CD4-positive, alpha-beta memory T cell (primary cell): ENCODE results near the gene ZNF582. TPM values are rescaled to one million over a fixed set of nuclear protein-coding genes. Genes with fewer than 3 reads are reported as not detected.

Experiments
- CTCF ChIA-PET: fragments of 350-600 bp; sonication (Branson Sonifier 250); formaldehyde crosslinking; loops from one replicate; lab custom pipeline; 2021; ENCODE audit warnings: inconsistent platforms; ENCODE audit not compliant: partially characterized antibody; lab: Charles Lee
- POLR2A ChIA-PET: fragments of 350-600 bp; sonication (Branson Sonifier 250); formaldehyde crosslinking; loops from one replicate; lab custom pipeline; 2021; ENCODE audit not compliant: partially characterized antibody; lab: Charles Lee
- DNase-seq, 5 donors: peaks; one replicate each; pipeline versions ENCODE4 v3.0.0 to v3.0.0-alpha.2; 2020 to 2022; ENCODE audit warnings: mixed read lengths in 1 of 5
- H3K27ac ChIP-seq: one replicate; pipeline ENCODE4 v1.7.0; 2013; ENCODE audit warnings: low read depth, low read length
- H3K27me3 ChIP-seq: 2 replicates; pipeline ENCODE4 v1.7.0; 2013; ENCODE audit warnings: mild to moderate bottlenecking, low read length, moderate library complexity; ENCODE audit not compliant: insufficient read depth
- H3K36me3 ChIP-seq: 2 replicates; pipeline ENCODE4 v1.7.0; 2013; ENCODE audit warnings: mild to moderate bottlenecking, low read length, moderate library complexity; ENCODE audit not compliant: insufficient read depth
- H3K4me1 ChIP-seq: 2 replicates; pipeline ENCODE4 v1.7.0; 2013; ENCODE audit warnings: mild to moderate bottlenecking, low read length, moderate library complexity; ENCODE audit not compliant: insufficient read depth
- H3K4me3 ChIP-seq, 2 donors: one replicate each; pipeline ENCODE4 v1.7.0; 2013; ENCODE audit warnings: low read length in 2 of 2, mild to moderate bottlenecking in 1 of 2
- H3K9me3 ChIP-seq, 2 donors: one replicate each; pipeline ENCODE4 v1.7.0; 2013; ENCODE audit warnings: low read length in 2 of 2, control low read depth in 1 of 2; ENCODE audit not compliant: control insufficient read depth in 1 of 2
- H3K27ac Mint-ChIP-seq, 7 donors: one replicate each; pipeline ENCODE4 v1.8.0; 2020 to 2021; ENCODE audit warnings: mixed read lengths in 7 of 7, mild to moderate bottlenecking in 6 of 7, inconsistent platforms in 3 of 7, moderate library complexity in 3 of 7
- H3K27me3 Mint-ChIP-seq, 2 donors: one replicate each; pipeline ENCODE4 v1.8.0; 2020 to 2021; ENCODE audit warnings: mixed read lengths in 2 of 2
- H3K36me3 Mint-ChIP-seq, 2 donors: one replicate each; pipeline ENCODE4 v1.8.0; 2020 to 2021; ENCODE audit warnings: mixed read lengths in 2 of 2, inconsistent platforms in 1 of 2, mild to moderate bottlenecking in 1 of 2
- H3K4me1 Mint-ChIP-seq, 4 donors: one replicate each; pipeline ENCODE4 v1.8.0; 2020 to 2021; ENCODE audit warnings: mixed read lengths in 4 of 4, mild to moderate bottlenecking in 1 of 4
- H3K4me3 Mint-ChIP-seq, 8 donors: one replicate each; pipeline ENCODE4 v1.8.0; 2020 to 2021; ENCODE audit warnings: mixed read lengths in 8 of 8, mild to moderate bottlenecking in 7 of 8, moderate library complexity in 6 of 8, inconsistent platforms in 3 of 8
- H3K9me3 Mint-ChIP-seq, 8 donors: one replicate each; pipeline ENCODE4 v1.8.0; 2020 to 2021; ENCODE audit warnings: mixed read lengths in 8 of 8, mild to moderate bottlenecking in 5 of 8, inconsistent platforms in 3 of 8, moderate library complexity in 1 of 8
- intact Hi-C: fragments of 100-400 bp; cut with micrococcal nuclease; formaldehyde crosslinking; loops from one replicate; pipeline ENCODE4 v1.15.1; 2023
- polyA plus RNA-seq, 2 donors: library from polyadenylated mRNA; unstranded; fragments of 300-500 nt; fragmentation: Illumina TruSeq; gene quantifications; one replicate each; pipeline ENCODE4 v1.2.3, GENCODE V29; 2021
- total RNA-seq, 2 experiments: library from RNA; stranded (reverse); gene quantifications; one replicate each; pipeline ENCODE4 v1.2.3, GENCODE V29; 2021

Gene ZNF582
- total and polyA plus RNA-seq, 4 experiments from 2014 or later, result 3.0 to 7.8 (median 6.9) TPM

DNA sequence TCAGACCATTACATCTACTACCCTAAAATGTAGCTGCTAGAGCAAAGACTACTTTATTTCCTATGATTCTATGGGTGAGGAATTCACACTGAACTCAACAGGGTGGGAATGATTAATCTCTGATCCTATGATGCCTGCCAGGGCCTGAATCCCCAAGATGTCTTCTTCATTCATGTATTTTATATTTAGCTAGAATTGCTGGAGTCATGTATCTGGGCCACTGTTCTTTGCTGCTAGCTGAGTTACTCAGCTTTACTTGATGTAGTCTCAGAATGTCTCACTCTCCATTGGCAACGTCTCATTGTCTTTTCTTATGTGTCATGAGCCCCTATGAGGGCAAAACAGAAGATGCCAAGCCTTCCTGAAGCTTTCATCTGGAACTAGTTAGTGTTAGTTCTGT lies 21.1 kb downstream of the ZNF582 start:
- Mint-ChIP-seq H3K27ac (no peak overlapping the region), H3K4me3 (no peak overlapping the region), H3K36me3 (peaks cover 64 to 78% of the 10 kb centered on the region in 2 donors), H3K9me3 (peaks cover 6 to 87% (median 65%) of the 10 kb centered on the region in 8 donors), H3K4me1 (peaks cover 0 to 23% (median 11%) of the 10 kb centered on the region in 4 donors), H3K27me3 (peaks cover 9 to 16% of the 10 kb centered on the region in 2 donors)
- ChIA-PET CTCF (interaction anchor here (1.5 kb wide), 1 partner anchor 24 kb away, joined by 4 read pairs; no protein-coding TSS in a partner anchor), POLR2A (interaction anchor here (0.7 kb wide), 1 partner anchor 21 kb away, joined by 3 read pairs; the partner anchor contains the start of gene ZNF582)
- Histone ChIP-seq H3K4me1 (peaks cover 9% of the 10 kb centered on the region), H3K27ac (no peak overlapping the region), H3K9me3 (peaks cover 0 to 24% of the 10 kb centered on the region in 2 donors), H3K27me3 (no peaks in the 10 kb centered on the region), H3K4me3 (no peak overlapping the region), H3K36me3 (peaks cover 9% of the 10 kb centered on the region)
- intact Hi-C loops, result no loop called here
- DNase-seq, result no peak

DNA sequence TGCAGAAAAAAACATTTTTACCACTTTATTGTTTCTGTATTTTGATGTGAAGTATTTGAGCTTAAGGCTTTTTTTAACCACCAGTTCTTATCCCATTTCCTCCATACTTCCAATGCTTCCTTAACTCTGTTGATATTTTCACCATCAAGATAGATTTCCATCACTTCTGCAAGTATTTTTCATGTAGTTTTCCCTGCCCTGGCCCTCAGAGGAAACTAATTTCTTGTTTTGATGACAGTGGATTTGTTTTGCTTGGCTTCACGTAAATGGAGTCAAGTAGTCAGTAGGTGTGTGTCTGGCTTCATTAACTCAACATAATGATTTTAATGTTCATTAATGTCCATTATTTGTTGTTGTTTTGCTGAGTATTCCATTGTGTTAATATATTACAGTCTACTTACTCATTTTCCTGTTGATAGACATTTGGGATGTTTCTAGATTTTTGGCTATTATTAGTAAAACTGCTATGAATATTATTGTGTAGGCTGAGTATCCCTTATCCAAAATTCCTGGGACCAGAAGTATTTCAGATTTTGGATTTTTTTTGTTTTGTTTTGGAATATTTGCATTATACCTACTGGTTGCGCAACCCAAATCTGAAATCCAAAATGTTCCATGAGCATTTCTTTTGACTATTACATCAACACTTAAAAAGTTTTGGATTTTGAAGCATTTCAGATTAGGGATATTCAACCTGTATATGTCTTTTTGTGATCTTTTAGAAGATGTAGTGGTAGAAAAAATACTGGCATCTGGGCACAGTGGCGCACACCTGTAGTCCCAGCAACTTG lies 23.3 kb downstream of the ZNF582 start:
- H3K36me3 Mint-ChIP-seq, result peaks cover 55 to 57% of the 10 kb centered on the region in 2 donors
- Histone ChIP-seq H3K4me1 (peaks cover 9% of the 10 kb centered on the region), H3K36me3 (peaks cover 9% of the 10 kb centered on the region), H3K27ac (no peak overlapping the region), H3K4me3 (no peak overlapping the region), H3K27me3 (no peaks in the 10 kb centered on the region), H3K9me3 (peaks cover 0 to 5% of the 10 kb centered on the region in 2 donors)
- ChIA-PET CTCF (no interaction called here), POLR2A (no interaction called here)
- H3K4me3 Mint-ChIP-seq, result peak overlapping the region in 3 of 8 donors; percentile 30 to 32 (median 31)
- intact Hi-C loops, result no loop called here
- peaks cover 9 to 19% of the 10 kb centered on the region in 2 donors for H3K27me3 Mint-ChIP-seq
- H3K4me1 Mint-ChIP-seq, result peaks cover 0 to 23% (median 11%) of the 10 kb centered on the region in 4 donors
- no peak overlapping the region for H3K27ac Mint-ChIP-seq
- peaks cover 7 to 82% (median 55%) of the 10 kb centered on the region in 8 donors for H3K9me3 Mint-ChIP-seq
- no peak for DNase-seq

DNA sequence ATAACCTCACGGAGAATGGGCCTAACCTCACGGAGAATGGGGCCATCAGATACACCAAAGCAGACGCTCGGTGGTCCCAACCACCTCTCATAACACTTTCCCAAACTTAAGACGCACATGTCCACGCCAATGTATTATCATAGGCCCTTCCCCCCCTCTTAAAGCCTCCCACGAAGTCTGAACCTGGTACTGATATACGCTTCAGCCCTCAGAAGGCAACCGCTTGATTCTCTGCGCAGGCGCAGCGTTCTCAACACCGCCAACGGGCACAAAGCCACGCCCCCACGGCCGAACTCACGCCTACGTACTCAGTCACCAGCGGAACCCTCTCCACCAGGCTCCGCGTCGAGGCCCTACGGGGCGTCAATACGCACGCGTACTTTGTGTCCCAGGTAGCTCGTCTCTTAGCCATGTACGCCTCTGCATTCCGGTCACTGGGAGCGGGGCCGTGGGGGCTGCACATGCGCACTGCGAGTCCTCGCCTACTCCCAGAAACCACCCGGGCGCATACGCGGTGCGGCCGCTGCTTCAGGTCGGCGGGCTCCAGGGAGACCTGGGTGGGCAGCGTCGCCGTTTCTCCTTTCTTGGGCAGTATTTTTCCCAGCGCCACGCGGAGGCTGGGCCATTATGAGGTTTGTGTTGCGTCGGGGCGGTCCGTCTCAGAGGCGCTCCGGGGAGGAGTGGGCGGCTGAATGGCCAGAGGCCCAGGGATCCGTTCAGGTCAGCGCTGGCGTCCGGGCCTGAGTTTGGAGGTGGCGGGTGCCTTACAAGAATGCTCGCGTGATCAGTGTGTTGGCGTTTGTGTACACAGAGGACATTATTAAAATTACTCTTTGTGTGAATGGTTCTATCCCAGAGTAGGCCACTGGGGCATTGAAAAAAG lies 25.3 kb downstream of the ZNF582 start:
- ChIA-PET POLR2A (interaction anchor here (1.3 kb wide), 1 partner anchor 25 kb away, joined by 4 read pairs; the partner anchor contains the start of gene ZNF582), CTCF (interaction anchor here (1.2 to 1.5 kb wide), 2 partner anchors 25 to 54 kb away, joined by 4 to 6 read pairs; partner anchors contain the start of genes ZNF582 and ZSCAN5A)
- DNase-seq, result peak; percentile 57 to 80 (median 69)
- H3K4me3 ChIP-seq, result peak overlapping the region; percentile 54 to 55
- H3K27me3 ChIP-seq, result no peaks in the 10 kb centered on the region
- Mint-ChIP-seq H3K4me1 (peaks cover 0 to 23% (median 11%) of the 10 kb centered on the region in 4 donors), H3K36me3 (peaks cover 48 to 51% of the 10 kb centered on the region in 2 donors), H3K27ac (peak overlapping the region; percentile 38 to 91 (median 84)), H3K27me3 (peaks cover 9 to 19% of the 10 kb centered on the region in 2 donors), H3K9me3 (peaks cover 7 to 82% (median 53%) of the 10 kb centered on the region in 8 donors), H3K4me3 (peak overlapping the region; percentile 81 to 92 (median 90))
- H3K36me3 ChIP-seq, result no peaks in the 10 kb centered on the region
- H3K27ac ChIP-seq, result peak overlapping the region; percentile 53
- intact Hi-C loops, result no loop called here
- H3K4me1 ChIP-seq, result peaks cover 9% of the 10 kb centered on the region
- no peaks in the 10 kb centered on the region for H3K9me3 ChIP-seq

DNA sequence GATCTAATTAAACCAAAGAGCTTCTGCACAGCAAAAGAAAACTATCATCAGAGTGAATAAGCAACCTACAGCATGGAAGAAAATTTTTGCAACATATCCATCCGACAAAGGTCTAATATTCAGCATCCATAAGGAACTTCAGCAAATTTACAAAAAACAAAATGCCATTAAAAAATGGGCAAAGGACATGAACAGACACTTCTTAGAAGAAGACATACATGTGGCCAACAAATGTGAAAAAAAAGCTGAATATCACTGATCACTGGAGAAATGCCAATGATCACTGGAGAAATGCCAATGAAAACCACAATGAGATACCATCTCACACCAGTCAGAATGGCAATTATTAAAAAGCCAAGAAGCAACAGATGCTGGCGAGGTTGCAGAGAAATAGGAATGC lies 32.5 kb downstream of the ZNF582 start:
- DNase-seq, result no peak
- no peak overlapping the region for H3K4me3 Mint-ChIP-seq
- H3K4me3 ChIP-seq, result no peak overlapping the region
- peaks cover 25 to 28% of the 10 kb centered on the region in 2 donors for H3K36me3 Mint-ChIP-seq
- peaks cover 2 to 76% (median 58%) of the 10 kb centered on the region in 8 donors for H3K9me3 Mint-ChIP-seq
- no peaks in the 10 kb centered on the region for H3K9me3 ChIP-seq
- H3K27me3 ChIP-seq, result no peaks in the 10 kb centered on the region
- no peaks in the 10 kb centered on the region for H3K4me1 Mint-ChIP-seq
- POLR2A ChIA-PET, result no interaction called here
- H3K27me3 Mint-ChIP-seq, result peaks cover 0 to 4% of the 10 kb centered on the region in 2 donors
- H3K27ac Mint-ChIP-seq, result no peak overlapping the region
- no peak overlapping the region for H3K27ac ChIP-seq
- CTCF ChIA-PET, result no interaction called here
- intact Hi-C loops, result no loop called here
- H3K4me1 ChIP-seq, result no peaks in the 10 kb centered on the region
- no peaks in the 10 kb centered on the region for H3K36me3 ChIP-seq

DNA sequence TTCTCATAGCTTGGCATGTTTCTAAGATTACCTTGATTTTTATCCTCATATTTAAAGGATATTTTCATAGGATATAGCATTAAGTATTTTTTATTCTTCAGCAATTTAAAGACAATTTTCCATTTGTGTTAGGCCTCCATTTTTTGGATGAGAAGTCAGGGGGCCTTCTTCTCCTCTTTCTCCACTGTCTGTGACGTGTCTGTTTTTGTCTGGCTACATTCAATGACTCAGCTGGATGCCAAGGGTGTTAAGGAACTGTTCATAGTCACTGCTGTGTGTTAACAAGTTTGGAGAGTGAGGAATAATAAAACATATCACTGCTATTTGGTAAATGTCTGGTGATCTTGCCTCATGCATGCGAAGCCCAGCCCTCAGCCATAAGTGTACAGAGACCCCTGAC lies 36.4 kb downstream of the ZNF582 start:
- peaks cover 2 to 44% (median 36%) of the 10 kb centered on the region in 8 donors for H3K9me3 Mint-ChIP-seq
- no peak overlapping the region for H3K4me3 ChIP-seq
- intact Hi-C loops, result no loop called here
- no peak for DNase-seq
- no peak overlapping the region for H3K27ac ChIP-seq
- ChIA-PET POLR2A (no interaction called here), CTCF (no interaction called here)
- no peaks in the 10 kb centered on the region for H3K36me3 ChIP-seq
- no peak overlapping the region for H3K27ac Mint-ChIP-seq
- peaks cover 9 to 14% of the 10 kb centered on the region in 2 donors for H3K36me3 Mint-ChIP-seq
- H3K4me1 ChIP-seq, result no peaks in the 10 kb centered on the region
- H3K27me3 Mint-ChIP-seq, result peaks cover 1 to 5% of the 10 kb centered on the region in 2 donors
- no peaks in the 10 kb centered on the region for H3K9me3 ChIP-seq
- H3K27me3 ChIP-seq, result no peaks in the 10 kb centered on the region
- H3K4me1 Mint-ChIP-seq, result no peaks in the 10 kb centered on the region
- H3K4me3 Mint-ChIP-seq, result no peak overlapping the region

DNA sequence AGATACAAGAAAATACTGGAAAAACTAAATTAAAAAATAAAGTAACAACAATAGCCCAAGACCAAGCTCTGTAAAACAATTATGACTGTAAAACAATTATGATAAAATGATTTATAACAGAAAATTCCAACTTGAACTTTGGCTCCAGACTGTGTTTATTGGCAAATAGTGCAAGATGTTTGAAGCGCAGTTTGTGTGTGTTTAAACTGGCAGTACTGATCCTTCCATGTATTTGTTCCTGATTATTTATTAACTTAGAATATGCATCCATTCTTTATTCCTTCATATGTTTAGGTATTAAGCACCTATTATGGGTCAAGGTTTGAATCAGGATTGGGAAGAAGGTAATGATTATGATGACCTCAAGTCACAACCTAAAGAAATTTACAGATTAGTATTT lies 37.8 kb downstream of the ZNF582 start:
- Mint-ChIP-seq H3K9me3 (peaks cover 2 to 32% (median 26%) of the 10 kb centered on the region in 8 donors), H3K27me3 (peaks cover 1 to 5% of the 10 kb centered on the region in 2 donors), H3K4me3 (no peak overlapping the region), H3K27ac (no peak overlapping the region), H3K36me3 (peaks cover 5 to 10% of the 10 kb centered on the region in 2 donors), H3K4me1 (no peaks in the 10 kb centered on the region)
- no peaks in the 10 kb centered on the region for H3K36me3 ChIP-seq
- no peak for DNase-seq
- no peak overlapping the region for H3K27ac ChIP-seq
- intact Hi-C loops, result no loop called here
- no peak overlapping the region for H3K4me3 ChIP-seq
- no peaks in the 10 kb centered on the region for H3K9me3 ChIP-seq
- no peaks in the 10 kb centered on the region for H3K27me3 ChIP-seq
- POLR2A ChIA-PET, result no interaction called here
- CTCF ChIA-PET, result interaction anchor here (0.7 kb wide), 1 partner anchor 9 kb away, joined by 3 read pairs; no protein-coding TSS in a partner anchor
- no peaks in the 10 kb centered on the region for H3K4me1 ChIP-seq
